Epidermal melanocyte (primary cell): ENCODE data around the gene SLC6A3.

Source experiments
- DNase-seq: peaks from one replicate; pipeline ENCODE4 v3.0.0; 2011; ENCODE audit warnings: low spot score; ENCODE audit not compliant: insufficient read length

SLC6A3 gene

DNA sequence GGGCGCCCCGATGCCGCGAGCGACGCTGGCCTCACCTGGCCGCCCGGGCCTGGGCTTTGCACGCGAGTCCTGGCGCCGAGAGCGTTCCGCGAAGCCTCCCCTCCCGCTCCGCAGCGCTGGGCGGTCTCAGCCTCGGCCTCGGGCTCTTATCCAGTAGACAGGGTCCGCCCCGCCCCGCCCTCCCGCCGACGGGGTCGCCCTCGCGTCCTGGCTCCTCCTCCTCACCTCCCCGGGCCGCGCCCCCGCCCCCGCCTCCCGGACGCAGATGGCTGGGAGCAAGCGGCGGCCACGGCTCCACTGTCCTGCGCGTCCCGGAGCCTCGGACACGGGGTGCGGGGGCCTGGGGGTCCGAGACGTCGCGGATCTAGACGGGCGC is at the start of gene SLC6A3:
Gene SLC6A3, minus strand, starts transcription at position 128 of the 376 bp plus-strand sequence. CDS start 2,243 bp downstream, outside the sequence.
- DNase-seq = no peak

DNA sequence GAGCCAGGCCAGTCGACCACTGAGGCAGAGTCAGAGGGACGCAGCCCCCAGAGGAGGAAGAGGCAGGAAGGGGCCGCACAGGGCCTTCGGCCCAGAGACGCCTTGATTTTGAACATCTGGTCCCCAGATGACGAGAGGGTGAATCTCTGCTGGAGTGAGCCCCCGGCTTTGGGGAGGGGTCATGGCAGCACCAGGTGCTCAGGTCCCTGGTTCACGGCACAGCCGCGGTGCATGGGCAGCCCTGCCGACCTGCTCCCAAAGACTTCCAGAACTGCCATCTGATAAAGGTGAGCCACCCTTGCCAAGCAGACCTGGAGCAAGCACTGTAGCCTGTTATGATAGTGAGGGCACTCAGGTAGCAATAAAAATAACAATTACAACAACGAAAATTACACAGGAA is 48.7 kb upstream of the SLC6A3 start:
- no peak for DNase-seq

DNA sequence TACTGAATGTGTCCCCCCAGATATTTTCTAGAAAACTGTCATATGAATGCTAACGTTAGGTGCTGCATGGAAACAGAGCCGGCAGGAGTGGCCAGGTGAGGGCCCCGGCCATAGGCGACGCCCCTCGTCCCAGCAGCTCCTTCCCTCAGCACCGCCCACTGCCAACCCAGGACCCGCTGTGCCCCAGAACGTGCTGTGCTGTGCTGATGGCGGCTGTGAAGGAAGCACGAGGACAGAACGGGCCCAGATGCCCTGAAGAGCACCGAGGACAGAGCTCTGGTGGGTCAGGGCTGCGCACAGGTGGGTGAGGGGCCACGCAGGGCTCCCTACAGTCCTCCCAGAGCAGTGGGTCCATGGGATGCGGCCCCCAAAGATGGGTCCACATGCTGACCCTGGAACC is 48.2 kb upstream of the SLC6A3 start:
- DNase-seq = no peak

DNA sequence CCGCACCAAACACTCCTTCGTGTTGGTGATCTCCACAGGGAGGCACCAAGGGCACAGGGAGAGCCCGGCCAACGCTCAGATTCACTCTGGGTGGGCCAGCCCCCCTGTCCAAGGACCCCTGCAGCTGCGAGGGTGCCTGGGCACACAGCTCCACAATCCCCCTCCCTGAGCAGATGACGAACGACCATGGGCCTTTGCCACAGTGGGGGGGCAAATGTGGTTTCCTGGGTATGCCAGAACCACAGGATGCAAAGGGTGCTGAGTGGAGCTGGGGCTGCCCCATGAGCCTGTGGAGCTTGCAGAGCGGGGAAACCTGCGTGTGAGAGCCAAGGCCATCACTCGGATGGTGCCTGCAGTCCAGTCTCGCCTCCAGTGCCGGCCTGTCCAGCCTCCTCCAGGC is 47.5 kb upstream of the SLC6A3 start:
- DNase-seq = no peak

DNA sequence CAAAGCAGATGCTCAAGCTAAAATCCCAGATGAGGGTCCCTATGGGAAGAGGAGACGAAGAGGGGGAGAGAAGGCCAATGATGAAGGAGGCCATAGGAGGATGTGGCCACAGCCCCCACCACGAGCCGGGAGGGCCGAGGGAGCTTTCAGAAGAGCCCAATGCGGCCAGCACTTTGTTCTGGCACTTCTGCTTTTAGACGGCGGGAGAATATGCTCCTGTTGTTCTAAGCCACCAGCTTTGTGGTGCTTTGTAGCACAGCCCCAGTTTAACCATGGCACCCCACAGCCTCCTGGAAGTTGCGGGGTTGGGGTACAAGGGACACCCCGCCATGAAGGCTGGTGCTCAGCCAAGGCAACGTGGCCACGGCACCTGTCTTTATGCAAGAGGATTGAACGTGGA is 45.1 kb upstream of the SLC6A3 start:
- no peak for DNase-seq

DNA sequence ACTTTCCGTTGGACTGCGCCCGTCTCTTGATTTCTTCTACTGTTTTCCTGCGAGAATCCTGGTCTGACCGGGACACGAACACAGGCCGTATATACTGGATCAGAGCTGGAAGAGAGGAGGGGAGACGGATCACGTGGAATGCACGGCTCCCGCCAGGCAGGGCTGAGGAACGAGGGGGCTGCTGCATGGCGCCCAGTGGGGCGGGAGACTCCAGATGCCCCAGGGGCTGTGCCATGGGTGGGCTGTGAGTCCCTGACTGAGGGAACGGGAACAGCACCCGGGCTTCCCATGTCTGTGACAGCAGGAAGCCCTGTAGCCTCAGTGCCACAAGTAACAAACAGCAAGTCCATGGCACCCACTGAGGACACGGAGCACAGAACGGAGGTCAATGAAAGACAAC is 44.5 kb upstream of the SLC6A3 start:
- no peak for DNase-seq

DNA sequence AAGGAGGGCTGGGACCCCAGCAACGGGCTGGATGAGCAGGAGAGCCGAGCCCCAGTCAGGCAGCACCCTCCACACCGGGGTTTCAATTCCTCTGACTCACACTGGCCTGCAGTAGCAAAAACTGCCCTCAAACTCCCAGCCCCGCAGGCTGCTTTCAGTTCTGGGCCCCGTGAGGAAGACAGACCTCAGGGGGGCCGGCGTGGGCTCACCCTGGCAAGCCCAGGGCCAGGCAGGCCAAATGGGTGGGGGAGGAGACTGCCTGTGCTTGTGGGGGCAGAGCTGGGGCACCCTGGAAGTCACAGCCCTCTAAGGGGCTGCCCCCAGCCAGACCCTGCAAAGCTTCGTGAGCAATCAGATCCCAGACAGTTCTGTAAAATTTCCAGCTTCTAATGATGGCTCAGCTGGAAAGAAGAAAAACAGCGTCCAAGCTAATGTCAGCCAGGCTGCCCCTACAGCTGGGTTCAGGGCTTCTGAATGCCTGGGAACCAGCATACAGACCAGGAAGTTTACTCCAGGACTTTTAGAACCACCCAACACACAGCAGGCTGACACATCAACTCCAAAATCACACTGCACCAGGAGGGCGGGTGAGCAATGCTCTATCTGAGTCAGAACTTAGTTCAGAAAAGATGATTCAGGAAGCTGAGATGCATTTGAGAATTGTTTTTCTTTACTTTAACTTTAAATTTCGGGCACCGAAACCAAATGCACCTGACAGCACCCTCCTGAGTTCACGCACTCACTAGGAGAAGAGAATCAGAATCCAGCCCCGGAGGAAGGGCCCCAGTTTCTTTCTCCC is 43.8 kb upstream of the SLC6A3 start:
- DNase-seq = no peak

DNA sequence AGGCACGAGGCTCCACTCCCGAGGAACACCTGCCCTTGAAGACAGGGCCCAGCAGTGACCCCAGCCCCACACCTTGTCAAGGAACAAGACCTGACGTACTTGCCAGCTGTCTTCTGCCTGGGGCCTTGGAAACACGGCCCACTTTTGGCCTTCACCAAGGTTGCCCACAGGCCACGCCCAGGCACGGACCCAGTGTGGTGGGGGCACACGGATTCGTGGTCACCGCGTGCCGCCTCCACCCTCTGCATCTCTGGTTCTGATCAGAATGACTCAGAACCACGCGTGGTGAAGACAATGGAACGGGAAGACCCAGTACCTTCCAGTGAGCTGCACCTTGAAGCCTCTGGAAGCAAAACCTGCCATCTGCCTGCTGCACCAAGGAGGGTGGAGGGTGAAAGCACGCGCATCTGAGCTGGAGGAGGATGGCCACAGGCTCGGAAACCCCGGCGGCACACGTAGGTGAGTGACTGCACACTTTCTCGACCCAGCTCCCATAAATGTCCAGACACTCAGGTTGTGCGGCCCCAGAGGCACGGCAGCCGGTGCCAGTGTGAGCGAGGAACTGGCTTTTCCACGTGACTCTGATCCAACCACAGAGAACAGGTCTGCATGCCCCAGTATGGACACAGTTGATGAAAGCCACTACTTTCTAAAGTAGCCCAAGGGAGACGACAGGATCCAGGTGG is 42.0 kb upstream of the SLC6A3 start:
- no peak for DNase-seq

DNA sequence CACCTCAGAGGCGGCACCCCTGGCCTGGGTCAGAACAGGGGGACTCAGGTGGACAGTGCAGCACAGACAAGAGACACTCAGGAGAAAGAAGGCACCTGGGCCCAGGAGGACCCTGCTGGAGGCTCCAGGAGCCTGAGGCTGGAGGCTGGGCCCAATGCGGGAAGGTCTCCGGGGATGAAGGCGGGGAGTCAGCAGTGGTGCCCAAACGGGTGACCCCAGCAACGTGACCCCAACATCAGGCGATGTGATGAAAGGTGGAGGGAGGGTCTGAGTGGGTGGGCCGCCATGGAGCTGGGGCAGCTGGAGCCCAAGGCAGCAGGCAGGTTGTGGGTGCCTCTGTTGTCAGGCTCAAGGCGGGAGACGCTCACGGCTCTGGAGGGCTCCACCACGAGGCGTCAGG is 41.0 kb upstream of the SLC6A3 start:
- no peak for DNase-seq

DNA sequence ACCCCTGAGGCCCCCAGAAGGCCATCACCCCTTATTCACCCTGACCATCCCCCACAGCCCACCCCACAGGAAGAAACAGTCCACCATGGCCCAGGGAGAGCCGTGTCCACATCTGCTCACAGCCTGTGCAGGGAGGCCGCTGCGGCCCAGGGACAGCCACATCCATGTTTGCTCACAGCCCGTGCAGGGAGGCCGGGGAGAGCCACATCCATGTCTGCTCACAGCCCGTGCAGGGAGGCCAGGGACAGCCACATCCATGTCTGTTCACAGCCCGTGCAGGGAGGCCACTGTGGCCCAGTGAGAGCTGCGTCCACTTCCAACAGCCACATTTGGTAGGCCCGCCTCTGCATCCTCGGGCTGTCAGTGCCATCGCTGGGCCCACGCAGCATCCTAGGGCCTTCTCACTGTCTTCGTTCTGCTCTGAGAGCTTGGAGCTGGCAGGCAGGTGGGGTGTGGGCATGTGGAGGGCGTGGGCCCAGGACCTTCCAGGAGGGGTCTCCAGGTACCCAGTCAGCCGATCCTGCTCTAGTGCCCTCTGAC is 40.4 kb upstream of the SLC6A3 start:
- DNase-seq = no peak

DNA sequence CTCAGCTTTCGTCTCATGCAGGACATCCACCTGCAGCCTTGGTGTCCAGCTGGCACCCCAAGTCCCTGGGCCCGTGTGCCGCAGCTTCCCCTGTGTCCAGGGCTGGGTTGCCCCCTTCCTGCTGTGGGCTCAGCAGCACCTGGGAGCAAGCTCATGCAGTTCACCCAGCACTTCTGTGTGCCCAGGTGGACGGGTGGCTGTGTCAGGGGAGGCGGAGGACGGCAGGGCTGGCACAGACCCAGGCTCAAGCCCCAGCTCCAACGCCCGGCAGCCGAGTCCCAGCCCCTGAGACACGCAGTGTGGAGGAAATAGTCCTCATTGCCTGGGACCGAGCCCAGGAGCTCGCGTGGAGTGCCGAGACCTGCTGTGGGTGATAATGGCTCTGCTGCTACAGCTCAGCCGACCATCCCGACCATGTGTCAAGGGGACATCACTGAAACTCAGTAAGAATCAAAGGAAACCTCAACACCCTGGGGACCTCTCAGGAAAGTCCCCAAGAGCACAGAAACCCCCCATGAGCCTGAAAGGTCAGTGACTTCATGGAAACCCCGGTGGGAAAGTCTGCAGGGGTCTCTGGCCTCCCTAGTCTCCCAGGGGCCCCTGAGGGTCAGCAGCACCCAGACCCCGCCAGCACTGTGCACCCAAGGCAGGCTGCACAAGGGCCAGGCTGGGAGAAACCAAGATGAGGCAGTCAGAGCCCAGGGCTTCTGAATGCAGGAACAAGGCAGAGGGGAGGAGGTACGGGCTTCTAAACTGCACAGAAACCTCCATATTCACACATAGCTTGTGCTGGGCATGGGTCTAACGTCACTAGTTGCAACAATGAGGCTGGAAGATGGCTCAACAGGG is 39.7 kb upstream of the SLC6A3 start:
- DNase-seq = no peak

DNA sequence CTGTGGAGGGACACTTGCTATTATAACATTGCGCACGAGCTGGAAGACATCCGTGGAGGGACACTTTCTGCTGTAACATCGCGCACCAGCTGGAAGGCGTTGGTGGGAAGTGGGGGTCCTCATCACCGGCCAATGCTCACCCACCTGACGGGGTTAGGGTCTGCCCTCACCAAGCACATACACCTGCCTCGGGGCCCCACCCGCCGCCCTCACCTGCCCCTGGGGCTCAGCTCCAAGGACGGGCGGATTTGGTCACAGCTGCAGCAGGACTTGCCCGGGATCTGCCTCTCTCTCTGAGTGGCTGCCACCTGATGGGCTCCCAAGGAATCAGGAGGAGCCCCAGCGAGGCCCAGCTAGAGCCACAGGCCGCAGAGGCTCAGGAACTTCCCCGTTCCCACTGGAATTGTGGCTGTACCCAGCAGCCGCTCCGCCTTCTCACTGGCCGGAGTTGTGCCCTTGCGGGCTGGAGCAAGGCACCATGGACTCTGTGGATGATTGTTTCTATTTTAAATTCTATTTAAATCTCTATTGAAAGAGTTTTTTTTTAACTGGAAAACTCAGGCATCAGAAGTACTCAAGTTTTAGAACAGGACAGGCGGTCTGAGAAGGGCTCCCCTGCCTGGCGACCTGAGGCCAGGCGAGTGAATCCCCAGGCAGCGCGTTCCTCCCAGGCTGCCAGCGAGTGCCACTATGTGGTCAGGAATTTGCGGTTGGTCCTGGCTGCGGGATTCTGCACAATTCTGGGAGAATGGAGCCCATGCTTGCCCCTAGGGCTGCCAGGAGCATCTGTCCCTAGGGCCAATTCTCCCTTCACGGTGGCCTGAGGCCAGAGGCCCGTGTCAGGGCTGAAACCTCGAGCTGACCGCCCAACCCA is 38.9 kb upstream of the SLC6A3 start:
- DNase-seq = no peak

DNA sequence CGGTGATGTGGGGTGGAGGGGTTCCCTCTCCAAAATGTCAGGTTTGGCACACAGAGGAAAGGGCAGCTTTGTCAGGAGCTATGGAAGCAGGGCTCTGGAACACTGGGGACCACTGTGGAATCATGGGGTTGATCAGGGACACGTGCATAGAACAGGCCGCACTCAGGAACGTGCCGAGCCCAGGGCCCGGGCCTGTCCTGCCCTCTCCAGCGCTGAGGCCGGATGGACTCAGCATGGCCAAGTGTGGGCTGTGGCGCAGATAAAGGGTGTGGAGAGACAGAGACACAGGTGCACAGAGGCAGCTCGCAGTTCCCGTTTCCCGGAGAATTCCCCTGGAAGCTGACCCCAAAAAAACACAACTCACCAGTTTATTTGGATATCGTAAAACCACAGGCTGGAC is 37.8 kb upstream of the SLC6A3 start:
- DNase-seq = no peak

DNA sequence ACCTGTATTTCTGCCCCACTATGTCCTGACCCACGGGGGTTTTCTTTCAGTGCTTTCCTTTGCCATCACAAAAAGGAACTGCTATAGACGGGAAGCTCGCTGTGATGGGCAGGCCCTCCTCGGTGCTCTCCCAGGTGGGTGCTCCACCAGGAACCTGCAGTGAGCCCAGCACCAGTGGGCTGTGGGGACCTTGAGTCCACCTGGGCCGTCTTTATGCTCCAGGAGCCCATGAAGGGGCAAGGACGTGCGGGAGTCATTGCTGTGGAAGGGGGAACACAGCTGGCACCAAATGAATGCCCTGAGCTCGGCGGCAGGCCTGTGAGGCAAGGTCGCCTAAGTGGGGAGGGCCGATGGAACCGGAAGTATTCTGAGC is 36.7 kb upstream of the SLC6A3 start:
- DNase-seq = no peak

DNA sequence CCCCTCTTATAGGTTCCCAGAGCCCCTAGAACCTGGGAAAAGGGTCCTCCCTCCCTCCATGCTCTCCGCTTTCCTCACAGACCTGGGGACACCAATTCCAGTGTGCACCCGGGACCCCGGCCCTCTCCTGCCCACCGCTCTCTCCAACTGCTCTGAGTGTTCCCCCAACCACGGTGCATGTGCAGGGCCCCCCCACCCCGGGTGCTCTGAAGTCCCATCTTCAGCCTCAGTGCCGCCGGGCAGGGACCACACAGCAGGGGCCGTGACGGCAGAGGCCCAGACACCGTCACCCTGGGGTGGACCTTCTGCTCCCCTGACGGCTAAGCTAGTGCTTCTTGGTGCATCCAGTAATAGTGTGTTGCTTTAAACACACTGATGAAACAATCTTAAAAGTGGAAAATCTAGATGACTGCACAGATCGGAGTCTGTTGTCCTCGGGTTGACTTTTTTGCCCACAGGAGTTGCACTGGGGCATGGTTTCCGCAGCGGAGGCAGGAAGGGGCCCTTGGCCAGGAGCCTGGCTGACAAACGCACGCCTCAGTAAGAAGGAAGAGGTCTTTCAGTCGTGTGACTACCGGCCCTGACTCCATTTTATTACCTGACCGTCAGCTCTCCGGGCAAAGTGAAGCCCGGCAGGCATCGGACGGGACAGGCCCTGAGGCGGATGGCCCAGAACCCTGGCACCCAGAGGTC is 36.2 kb upstream of the SLC6A3 start:
- DNase-seq = no peak

DNA sequence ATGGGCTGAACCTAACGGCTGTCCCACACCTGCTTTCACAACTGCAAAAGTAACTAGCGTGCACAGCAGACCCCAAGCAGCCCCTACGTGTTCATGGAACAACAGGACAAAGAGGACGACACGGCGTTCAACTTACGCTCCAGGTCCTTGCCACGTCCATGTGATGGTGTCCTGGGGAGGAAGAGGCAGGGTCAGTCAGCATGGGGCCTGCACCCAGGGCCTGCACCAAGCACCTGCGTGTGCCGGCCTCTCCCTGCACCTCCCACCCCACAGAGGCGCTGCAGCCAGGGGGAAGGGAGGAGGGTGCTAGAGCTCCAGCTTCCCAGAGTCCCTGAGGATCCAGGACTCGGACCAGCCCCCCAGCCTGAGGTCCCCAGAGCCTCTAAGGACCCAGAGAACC is 35.6 kb upstream of the SLC6A3 start:
- no peak for DNase-seq

DNA sequence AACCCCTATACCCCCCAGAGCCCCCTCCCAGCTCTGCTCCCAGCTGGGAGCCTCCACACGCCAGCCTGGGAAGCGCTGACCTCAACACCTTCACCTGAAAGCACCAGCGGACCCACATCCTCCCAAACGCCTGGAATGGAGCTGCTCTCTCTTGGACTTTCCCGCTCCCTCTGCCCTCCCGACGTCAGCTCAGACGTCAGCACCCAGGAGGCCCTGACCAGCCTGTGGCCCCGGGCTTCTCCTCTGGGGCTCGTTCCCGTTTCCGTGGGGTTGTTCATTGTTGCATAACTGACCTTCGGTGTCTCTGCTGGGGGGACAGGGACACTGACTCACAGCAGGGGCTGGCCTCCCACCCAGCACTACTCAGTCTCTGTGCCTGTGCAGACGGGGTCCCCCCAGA is 35.0 kb upstream of the SLC6A3 start:
- DNase-seq = no peak

DNA sequence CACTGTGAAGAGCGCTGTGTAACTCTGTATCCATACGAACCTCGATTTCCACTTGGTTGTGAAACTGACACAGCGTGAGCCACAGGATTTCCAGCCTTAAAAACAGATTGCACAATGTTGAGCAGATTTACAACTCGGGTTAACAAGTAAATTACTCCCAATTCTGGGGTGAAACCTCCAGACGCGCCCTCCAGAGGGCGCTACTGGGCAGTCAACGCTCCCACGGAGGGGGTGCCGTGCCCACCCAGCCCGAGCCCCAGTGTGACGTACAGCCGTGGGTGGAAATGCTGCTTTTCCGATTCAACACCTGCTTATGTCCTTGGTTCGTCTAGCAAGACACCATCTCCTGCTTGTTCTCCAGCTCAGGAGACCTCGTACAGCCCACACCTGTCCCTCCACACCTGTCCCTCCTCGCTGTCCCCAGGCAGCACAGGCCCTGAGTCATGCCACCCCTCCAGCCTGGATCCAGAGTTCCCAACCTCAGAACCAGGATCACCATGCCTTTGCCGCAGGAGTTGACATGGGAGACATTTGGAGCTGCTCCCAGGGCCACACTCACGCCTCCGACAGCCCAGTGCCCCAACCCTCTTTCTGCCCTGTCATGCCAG is 34.4 kb upstream of the SLC6A3 start:
- DNase-seq = peak; percentile 43

DNA sequence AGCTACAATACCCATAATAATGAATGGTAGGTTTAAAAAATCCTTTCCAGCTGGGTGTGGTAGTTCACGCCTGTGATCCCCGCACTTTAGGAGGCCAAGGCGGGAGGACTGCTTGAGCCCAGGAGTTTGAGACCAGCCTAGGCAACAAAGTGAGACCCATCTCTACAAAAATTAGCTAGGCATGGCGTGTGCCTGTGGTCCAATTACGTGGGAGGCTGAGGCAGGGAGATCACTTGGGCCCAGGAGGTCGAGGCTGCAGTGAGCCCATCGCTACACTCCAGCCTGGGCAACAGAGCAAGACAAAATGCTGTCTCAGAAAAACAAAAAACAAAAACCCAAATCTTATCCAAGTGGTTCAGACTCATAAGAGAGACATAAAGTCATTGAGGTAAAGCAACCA is 33.8 kb upstream of the SLC6A3 start:
- no peak for DNase-seq
